Endothelial cell of umbilical vein (primary cell): ENCODE measurements around the gene ZDHHC9. TPM values are rescaled to one million over a fixed set of nuclear protein-coding genes. Genes with fewer than 3 reads are reported as not detected.

ENCODE experiments used
- BruUV-seq: library from RNA; stranded (reverse); fragments of 400-500 nt; replicated peaks from 2 replicates; lab custom pipeline; 2021; lab: Mats Ljungman, UMichigan
- CTCF ChIA-PET: fragments of 300-600, 350-600 bp; sonication (Branson Sonifier 250); formaldehyde crosslinking; loops from one replicate; lab custom pipeline; 2021; ENCODE audit warnings: antibody characterized with exemption, inconsistent platforms; lab: Charles Lee
- POLR2A ChIA-PET: fragments of 300-600, 350-600 bp; sonication (Branson Sonifier 250); formaldehyde crosslinking; loops from one replicate; lab custom pipeline; 2021; ENCODE audit warnings: antibody characterized with exemption, inconsistent platforms; lab: Charles Lee
- DNase-seq: peaks from one replicate; pipeline ENCODE4 v3.0.0-alpha.2; 2011; ENCODE audit warnings: low read depth, low spot score
- FAIRE-seq: peaks from 2 replicates; lab custom pipeline; 2011; peaks lifted over from hg19 to GRCh38; lab: Jason Lieb, UNC
- H2AFZ ChIP-seq: 2 replicates; pipeline ENCODE4 v1.6.0; 2012; ENCODE audit warnings: low read depth, low read length, control low read depth, inconsistent platforms
- H3K27ac ChIP-seq: 2 replicates; pipeline ENCODE4 v1.5.1; 2011; ENCODE audit warnings: low read depth, mild to moderate bottlenecking, control low read depth, low read length, moderate library complexity; ENCODE audit not compliant: insufficient read depth
- H3K27me3 ChIP-seq, 2 experiments: 2 replicates each; pipeline versions ENCODE4 v1.6.0 to v1.6.1; 2011; ENCODE audit warnings: low read length in 2 of 2, mixed read lengths in 1 of 2; ENCODE audit not compliant: control insufficient read depth in 2 of 2, insufficient read depth in 2 of 2
- H3K36me3 ChIP-seq, 2 experiments: 2 replicates in 1 of 2; 3 replicates in 1 of 2; pipeline ENCODE4 v1.5.1; 2011; ENCODE audit warnings: low read length in 2 of 2, mild to moderate bottlenecking in 1 of 2, moderate library complexity in 1 of 2; ENCODE audit not compliant: control insufficient read depth in 2 of 2, insufficient read depth in 2 of 2; ENCODE audit errors: extremely low read depth in 1 of 2
- H3K4me1 ChIP-seq: 3 replicates; pipeline ENCODE4 v1.5.1; 2011; ENCODE audit warnings: mild to moderate bottlenecking, low read length; ENCODE audit not compliant: control insufficient read depth, insufficient read depth; ENCODE audit errors: extremely low read depth
- H3K4me2 ChIP-seq: 2 replicates; pipeline ENCODE4 v1.6.1; 2011; ENCODE audit warnings: low read length, control low read depth, mixed read lengths; ENCODE audit not compliant: insufficient read depth
- H3K4me3 ChIP-seq, 3 experiments: fragments of 200-600 bp in 1 of 3; sonication (generic), shearing (Covaris generic) in 1 of 3; replicated peaks in 1 of 3; 2 replicates each; pipeline ENCODE4 v1.5.1; 2011 to 2016; ENCODE audit warnings: control low read depth in 3 of 3, low read length in 3 of 3, mild to moderate bottlenecking in 2 of 3, inconsistent platforms in 1 of 3, low read depth in 1 of 3, moderate library complexity in 1 of 3; ENCODE audit not compliant: insufficient read depth in 1 of 3
- H3K79me2 ChIP-seq: 2 replicates; pipeline ENCODE4 v1.6.0; 2012; ENCODE audit warnings: low read length, inconsistent platforms; ENCODE audit not compliant: control insufficient read depth, insufficient read depth
- H3K9ac ChIP-seq: replicated peaks from 2 replicates; pipeline ENCODE3; 2011; ENCODE audit warnings: low read length, control low read depth; ENCODE audit not compliant: insufficient read depth; ENCODE audit errors: extremely low read depth
- H3K9me1 ChIP-seq: replicated peaks from 3 replicates; pipeline ENCODE4 v1.6.0; 2011; ENCODE audit warnings: mild to moderate bottlenecking, low read length; ENCODE audit not compliant: control insufficient read depth, insufficient read depth; ENCODE audit errors: extremely low read depth
- H3K9me3 ChIP-seq: replicated peaks from 2 replicates; pipeline ENCODE4 v1.5.1; 2012; ENCODE audit warnings: low read length, inconsistent platforms; ENCODE audit not compliant: control insufficient read depth, insufficient read depth
- H4K20me1 ChIP-seq: replicated peaks from 2 replicates; pipeline ENCODE3; 2011; ENCODE audit warnings: mild to moderate bottlenecking, low read length; ENCODE audit not compliant: control insufficient read depth, insufficient read depth; ENCODE audit errors: extremely low read depth
- EZH2 ChIP-seq: IDR thresholded peaks from 2 replicates; pipeline ENCODE4 v1.6.1; 2012; ENCODE audit warnings: borderline replicate concordance, low read depth, mild to moderate bottlenecking, moderate library complexity, low read length, inconsistent platforms; ENCODE audit not compliant: severe bottlenecking
- FOS ChIP-seq: IDR thresholded peaks from 2 replicates; pipeline ENCODE4 v1.6.1; 2011; ENCODE audit warnings: mild to moderate bottlenecking, low read length, moderate library complexity, borderline replicate concordance; ENCODE audit not compliant: insufficient read depth
- GATA2 ChIP-seq: IDR thresholded peaks from 2 replicates; pipeline ENCODE4 v1.7.0; 2011; ENCODE audit warnings: low read depth, mild to moderate bottlenecking, moderate library complexity, mixed read lengths, low read length; ENCODE audit not compliant: insufficient read length, insufficient read depth
- JUN ChIP-seq: IDR thresholded peaks from 2 replicates; pipeline ENCODE4 v1.6.1; 2011; ENCODE audit warnings: borderline replicate concordance, low read depth; ENCODE audit not compliant: insufficient read length, insufficient read depth
- MYC ChIP-seq: IDR thresholded peaks from one replicate; pipeline ENCODE4 v1.6.1; 2011; ENCODE audit warnings: mild to moderate bottlenecking, low read depth, low read length
- POLR2A ChIP-seq: IDR thresholded peaks from 2 replicates; pipeline ENCODE4 v1.6.1; 2012; ENCODE audit warnings: low read depth, mild to moderate bottlenecking, control low read depth, low read length
- POLR2AphosphoS5 ChIP-seq: IDR thresholded peaks from 2 replicates; pipeline ENCODE4 v1.6.1; 2012; ENCODE audit warnings: low read depth, mild to moderate bottlenecking, control low read depth, low read length, moderate library complexity; ENCODE audit not compliant: insufficient read depth
- dilution Hi-C: fragments of 300-500 bp; cut with MboI; formaldehyde crosslinking; loops from one replicate; pipeline ENCODE4 v1.15.0; 2019; ENCODE audit warnings: low sequenced_read_pairs; ENCODE audit not compliant: extremely low pct_ligation_motif_present
- intact Hi-C: fragments of 100-400 bp; cut with micrococcal nuclease; formaldehyde crosslinking; loops from one replicate; pipeline ENCODE4 v1.10.0; 2022
- polyA plus RNA-seq, 4 experiments: library from polyadenylated mRNA; depleted of rRNA in 3 of 4; stranded (reverse) in 3 of 4; unstranded in 1 of 4; fragments of >200 nt; gene quantifications; 2 replicates each; pipeline versions ENCODE4 v1.2.1 to v1.2.3, GENCODE V29; 2011 to 2012; ENCODE audit warnings: missing spikeins in 1 of 4
- total RNA-seq: library from RNA; stranded (reverse); gene quantifications from 2 replicates; pipeline ENCODE4 v1.2.3, GENCODE V29; 2021
- TF ChIP-seq, protein P1 (sequence below): IDR thresholded peaks from 2 replicates; pipeline ENCODE4 v1.6.1; 2011; ENCODE audit not compliant: insufficient read depth, insufficient read length
- TF ChIP-seq, protein P2 (sequence below), 2 donors: IDR thresholded peaks; 1 replicate in 1 of 2; 2 replicates in 1 of 2; pipeline ENCODE4 v1.5.1; 2011; ENCODE audit warnings: low read length in 2 of 2, mild to moderate bottlenecking in 2 of 2, moderate library complexity in 2 of 2, control low read depth in 1 of 2, inconsistent platforms in 1 of 2, low read depth in 1 of 2; ENCODE audit not compliant: insufficient read depth in 1 of 2; ENCODE audit errors: extremely low read depth in 1 of 2

ZDHHC9 gene
- total and polyA plus RNA-seq, 2 donors (not counting 3 experiments of a cell fraction or from before 2014, with no cell fraction given): 27.4 to 33.6 TPM

DNA sequence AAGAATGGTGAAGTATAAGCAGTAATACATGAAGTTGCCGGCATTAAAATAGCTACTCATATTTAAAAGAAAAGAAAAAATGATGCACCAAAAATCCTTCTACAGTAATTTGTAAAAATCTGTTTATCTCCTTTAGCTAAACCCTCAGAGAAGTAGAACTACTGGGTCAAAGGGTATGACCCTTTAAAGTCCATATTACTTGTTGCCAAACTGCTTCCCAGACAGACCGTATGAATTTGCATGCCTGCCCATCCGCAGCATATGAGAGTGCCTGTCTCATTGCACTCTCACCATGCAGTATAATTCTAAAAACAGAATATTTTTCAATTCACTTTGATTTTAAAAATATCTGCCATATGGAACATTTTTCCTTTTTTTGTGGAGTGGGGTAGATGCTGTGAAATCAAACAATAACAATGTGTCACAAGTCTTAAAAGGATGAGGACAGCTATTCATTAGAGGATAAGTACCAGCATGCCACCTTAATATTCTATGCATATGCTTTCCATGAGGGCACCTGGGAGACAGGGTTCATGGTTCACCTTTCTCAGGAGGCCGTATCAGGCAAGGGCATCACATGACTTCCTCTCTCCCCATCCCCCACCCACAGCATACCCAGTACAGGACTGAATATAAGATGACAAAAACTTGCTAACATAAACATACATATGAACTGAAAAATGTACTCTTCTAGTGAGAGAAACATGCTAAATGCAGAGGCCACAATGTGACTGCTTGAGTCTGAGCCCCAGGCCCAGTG lies 17.8 kb downstream of the ZDHHC9 start:
- no peak overlapping the region for H3K9ac ChIP-seq
- intact Hi-C loops: no loop called here
- H3K4me2 ChIP-seq: no peak overlapping the region
- no peak overlapping the region for H3K27ac ChIP-seq
- ChIA-PET POLR2A (no interaction called here), CTCF (interaction anchor here (0.6 to 1.3 kb wide), 2 partner anchors 12 to 225 kb away, joined by 3 read pairs; no protein-coding TSS in a partner anchor)
- no peak overlapping the region for H3K4me3 ChIP-seq
- no peak for DNase-seq
- no peaks in the 10 kb centered on the region for H3K9me3 ChIP-seq
- no peaks in the 10 kb centered on the region for H3K9me1 ChIP-seq
- no peaks in the 10 kb centered on the region for H3K79me2 ChIP-seq
- H3K27me3 ChIP-seq: no peaks in the 10 kb centered on the region
- no peaks in the 10 kb centered on the region for H4K20me1 ChIP-seq
- no peak for FAIRE-seq
- no peak for TF ChIP-seq EZH2
- TF ChIP-seq POLR2AphosphoS5: no peak
- TF ChIP-seq, protein P1, sequence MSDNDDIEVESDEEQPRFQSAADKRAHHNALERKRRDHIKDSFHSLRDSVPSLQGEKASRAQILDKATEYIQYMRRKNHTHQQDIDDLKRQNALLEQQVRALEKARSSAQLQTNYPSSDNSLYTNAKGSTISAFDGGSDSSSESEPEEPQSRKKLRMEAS: no peak
- no peak for TF ChIP-seq MYC
- no peak for TF ChIP-seq POLR2A
- TF ChIP-seq, protein P2, sequence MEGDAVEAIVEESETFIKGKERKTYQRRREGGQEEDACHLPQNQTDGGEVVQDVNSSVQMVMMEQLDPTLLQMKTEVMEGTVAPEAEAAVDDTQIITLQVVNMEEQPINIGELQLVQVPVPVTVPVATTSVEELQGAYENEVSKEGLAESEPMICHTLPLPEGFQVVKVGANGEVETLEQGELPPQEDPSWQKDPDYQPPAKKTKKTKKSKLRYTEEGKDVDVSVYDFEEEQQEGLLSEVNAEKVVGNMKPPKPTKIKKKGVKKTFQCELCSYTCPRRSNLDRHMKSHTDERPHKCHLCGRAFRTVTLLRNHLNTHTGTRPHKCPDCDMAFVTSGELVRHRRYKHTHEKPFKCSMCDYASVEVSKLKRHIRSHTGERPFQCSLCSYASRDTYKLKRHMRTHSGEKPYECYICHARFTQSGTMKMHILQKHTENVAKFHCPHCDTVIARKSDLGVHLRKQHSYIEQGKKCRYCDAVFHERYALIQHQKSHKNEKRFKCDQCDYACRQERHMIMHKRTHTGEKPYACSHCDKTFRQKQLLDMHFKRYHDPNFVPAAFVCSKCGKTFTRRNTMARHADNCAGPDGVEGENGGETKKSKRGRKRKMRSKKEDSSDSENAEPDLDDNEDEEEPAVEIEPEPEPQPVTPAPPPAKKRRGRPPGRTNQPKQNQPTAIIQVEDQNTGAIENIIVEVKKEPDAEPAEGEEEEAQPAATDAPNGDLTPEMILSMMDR (IDR thresholded peaks at IDR 0.05; ENCODE audit: extremely low read depth in 1 of 2, insufficient read depth in 1 of 2, low read depth in 1 of 2, low read length in 2 of 2): no peak
- TF ChIP-seq GATA2: no peak
- TF ChIP-seq FOS: no peak
- no peak for TF ChIP-seq JUN
- no peak overlapping the region for H2AFZ ChIP-seq
- BruUV-seq: no TSS peak
- dilution Hi-C loops: no loop called here
- no peaks in the 10 kb centered on the region for H3K4me1 ChIP-seq
- peaks cover 0 to 4% of the 10 kb centered on the region in 2 experiments for H3K36me3 ChIP-seq
